ENCODE measurements around the gene MMP8.
"Not testable (repeated sequence)": the region's sequence is repeated elsewhere in the genome, so short reads cannot be mapped to it uniquely, and the experiment has no call there.

The MMP8 gene

DNA sequence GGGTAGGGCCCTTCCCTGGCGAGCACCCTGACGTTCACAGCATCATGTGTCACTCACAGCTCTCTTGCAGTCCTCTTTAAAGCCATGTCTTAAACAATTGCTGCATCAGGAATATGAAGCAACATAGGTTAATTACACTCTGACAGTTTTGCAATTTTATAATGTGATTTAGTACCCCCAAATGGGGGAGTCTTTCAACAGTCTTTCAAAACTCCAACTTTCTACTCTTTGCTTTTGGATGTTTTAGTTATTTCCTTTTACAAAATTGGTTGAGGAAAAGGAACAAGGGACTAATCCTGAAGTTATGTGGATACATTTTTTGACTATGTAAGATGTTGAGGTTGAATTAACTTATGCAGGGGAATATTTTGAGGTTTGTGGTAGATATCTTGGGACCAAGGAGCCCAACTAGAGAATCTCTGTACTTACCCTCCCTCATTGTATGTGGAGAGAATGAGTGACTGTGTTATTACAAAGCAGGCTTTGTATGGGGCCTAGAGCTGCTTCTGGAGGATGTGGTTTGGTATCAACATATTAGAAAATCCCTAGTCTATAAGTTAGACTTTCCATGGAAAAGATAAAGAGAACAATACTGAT is at the start of gene MMP8:
MMP8 (minus strand) TSS at position 51 of the 597 bp plus-strand sequence. CDS start 99 bp downstream, outside the sequence.
- no peak for DNase-seq (ENCODE audit: low read depth in 1 of 2, low spot score in 1 of 2)

GRCh38 chr11:102773386-102773785 is 48.6 kb upstream of the MMP8 start:
- DNase-seq (ENCODE audit: low read depth in 1 of 2, low spot score in 1 of 2): no peak

DNA sequence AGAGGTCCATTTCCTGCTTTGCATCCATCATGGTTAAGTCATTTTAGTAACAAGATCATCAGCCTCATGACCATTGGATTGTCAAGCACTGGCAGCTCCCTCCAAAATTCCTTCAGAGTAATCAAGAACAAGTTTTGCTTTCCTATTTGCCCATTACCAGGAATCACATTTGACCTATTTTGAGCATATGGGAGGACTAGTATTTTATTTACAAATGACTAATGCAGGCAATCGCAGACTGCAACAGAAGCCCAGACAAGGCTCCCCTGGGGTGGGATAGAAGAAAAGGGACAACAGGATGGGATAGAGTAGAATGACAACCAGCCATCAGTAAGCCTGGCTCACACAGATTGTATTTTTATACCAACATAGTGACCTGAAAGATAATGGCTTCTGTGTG is 46.6 kb upstream of the MMP8 start:
- no peak for DNase-seq (ENCODE audit: low read depth in 1 of 2, low spot score in 1 of 2)

- DNase-seq (ENCODE audit: low read depth in 1 of 2, low spot score in 1 of 2): no peak
These were observed 45.4 kb upstream of the MMP8 start for GRCh38 chr11:102770191-102770590.

DNA sequence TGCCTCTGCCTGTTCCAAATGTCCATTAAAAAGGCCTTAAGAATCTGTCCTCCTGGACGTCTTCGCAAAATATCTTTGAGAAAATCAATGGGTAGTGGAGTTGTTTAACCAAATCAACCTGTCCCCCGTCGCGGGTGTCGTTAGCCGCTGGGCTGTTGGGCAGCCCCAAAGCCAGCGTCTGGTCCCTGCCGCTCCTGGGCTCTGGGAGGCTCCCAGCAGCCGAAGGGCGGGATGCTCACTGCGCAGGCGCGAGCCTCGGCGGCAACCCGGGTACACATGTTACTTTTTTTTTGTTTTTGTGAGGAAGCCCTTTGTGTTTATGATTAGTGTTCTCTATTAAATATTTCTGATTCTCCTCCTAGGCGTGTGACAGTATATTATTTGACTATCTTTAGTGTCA is 43.0 kb upstream of the MMP8 start:
- DNase-seq (ENCODE audit: low read depth in 1 of 2, low spot score in 1 of 2): no peak

- no peak for DNase-seq (ENCODE audit: low read depth in 1 of 2, low spot score in 1 of 2)
These were observed 38.7 kb upstream of the MMP8 start for GRCh38 chr11:102763440-102763839.

- DNase-seq (ENCODE audit: low read depth in 1 of 2, low spot score in 1 of 2): no peak
These were observed 37.6 kb upstream of the MMP8 start for GRCh38 chr11:102762361-102762767.

- no peak for DNase-seq (ENCODE audit: low read depth in 1 of 2, low spot score in 1 of 2)
These were observed 37.0 kb upstream of the MMP8 start for GRCh38 chr11:102761646-102762238.

- no peak for DNase-seq (ENCODE audit: low read depth in 1 of 2, low spot score in 1 of 2)
These were observed 35.7 kb upstream of the MMP8 start for GRCh38 chr11:102760344-102761035.

DNA sequence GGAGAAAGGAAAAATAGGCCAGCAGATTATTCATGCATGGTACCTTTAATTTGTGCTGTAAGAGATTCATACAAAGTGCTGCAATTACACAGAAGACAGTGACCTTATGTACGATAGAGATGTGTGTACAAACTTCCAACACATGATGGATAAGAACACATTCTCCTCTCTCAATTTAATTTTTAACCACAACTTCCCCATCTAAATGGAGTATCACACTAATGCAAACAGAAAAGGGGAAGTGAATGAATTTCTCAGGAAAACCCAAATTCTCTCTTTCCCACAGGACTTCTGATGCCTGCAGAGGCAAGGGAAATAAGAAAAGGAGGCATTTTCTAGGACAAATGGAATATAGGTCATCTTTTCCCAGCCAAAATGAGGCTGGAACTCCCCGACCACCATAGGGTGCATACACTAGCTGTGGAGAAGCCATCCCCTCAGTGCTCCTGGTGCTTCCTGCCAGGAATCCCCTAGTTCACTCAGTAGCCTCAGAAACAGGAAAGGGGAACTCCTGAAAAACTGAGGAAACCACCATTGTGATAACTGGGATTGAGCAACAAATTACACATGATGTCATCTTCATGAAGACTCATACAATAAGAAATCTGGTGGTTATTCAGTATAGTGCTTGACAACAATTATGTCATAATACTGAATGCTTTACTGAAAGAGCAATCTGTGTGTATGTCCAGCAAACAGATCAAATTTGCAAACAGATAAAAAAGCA is 33.2 kb upstream of the MMP8 start:
- no peak for DNase-seq (ENCODE audit: low read depth in 1 of 2, low spot score in 1 of 2)

DNA sequence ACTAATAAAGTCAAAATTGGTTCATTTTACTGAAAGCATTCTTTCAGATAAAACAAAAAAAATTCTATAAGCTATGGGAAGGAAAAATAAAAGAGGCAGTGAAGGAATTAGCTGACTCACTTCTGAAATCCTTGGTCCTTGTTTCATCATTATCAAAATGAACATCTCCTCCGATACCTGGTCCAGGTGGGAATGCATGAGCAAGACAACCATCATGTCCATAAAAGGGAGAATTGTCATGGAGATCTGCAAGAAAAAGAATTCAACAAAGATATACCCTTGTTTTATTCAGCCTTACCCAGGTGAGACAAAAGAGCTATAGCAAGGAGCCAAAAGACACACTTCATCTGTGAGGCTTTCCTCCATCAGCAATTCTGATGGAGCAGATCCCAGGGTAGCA is 28.5 kb upstream of the MMP8 start:
- no peak for DNase-seq (ENCODE audit: low read depth in 1 of 2, low spot score in 1 of 2)

DNA sequence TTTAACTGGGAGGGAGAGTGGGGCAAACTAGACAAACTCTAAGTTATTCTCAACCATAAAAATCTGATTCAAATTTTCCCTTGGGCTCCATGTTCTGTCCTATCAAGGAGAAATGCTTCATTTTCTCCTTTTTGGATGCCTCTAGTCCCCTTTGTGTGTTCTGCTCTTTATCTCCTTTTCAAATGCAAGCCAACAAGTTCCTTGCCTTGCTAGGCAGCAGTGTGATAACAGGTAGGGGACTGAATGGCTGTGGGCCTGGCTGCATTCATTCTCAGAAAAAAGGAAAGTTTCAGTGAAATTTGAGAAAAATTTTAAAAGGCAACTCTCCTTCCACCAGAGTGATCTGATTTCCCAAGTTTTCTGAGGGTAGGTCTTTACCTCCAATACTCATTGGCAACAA is 26.9 kb upstream of the MMP8 start:
- DNase-seq (ENCODE audit: low read depth in 1 of 2, low spot score in 1 of 2): no peak

- DNase-seq (ENCODE audit: low read depth in 1 of 2, low spot score in 1 of 2): no peak
These were observed 24.5 kb upstream of the MMP8 start for GRCh38 chr11:102749101-102749722.

DNA sequence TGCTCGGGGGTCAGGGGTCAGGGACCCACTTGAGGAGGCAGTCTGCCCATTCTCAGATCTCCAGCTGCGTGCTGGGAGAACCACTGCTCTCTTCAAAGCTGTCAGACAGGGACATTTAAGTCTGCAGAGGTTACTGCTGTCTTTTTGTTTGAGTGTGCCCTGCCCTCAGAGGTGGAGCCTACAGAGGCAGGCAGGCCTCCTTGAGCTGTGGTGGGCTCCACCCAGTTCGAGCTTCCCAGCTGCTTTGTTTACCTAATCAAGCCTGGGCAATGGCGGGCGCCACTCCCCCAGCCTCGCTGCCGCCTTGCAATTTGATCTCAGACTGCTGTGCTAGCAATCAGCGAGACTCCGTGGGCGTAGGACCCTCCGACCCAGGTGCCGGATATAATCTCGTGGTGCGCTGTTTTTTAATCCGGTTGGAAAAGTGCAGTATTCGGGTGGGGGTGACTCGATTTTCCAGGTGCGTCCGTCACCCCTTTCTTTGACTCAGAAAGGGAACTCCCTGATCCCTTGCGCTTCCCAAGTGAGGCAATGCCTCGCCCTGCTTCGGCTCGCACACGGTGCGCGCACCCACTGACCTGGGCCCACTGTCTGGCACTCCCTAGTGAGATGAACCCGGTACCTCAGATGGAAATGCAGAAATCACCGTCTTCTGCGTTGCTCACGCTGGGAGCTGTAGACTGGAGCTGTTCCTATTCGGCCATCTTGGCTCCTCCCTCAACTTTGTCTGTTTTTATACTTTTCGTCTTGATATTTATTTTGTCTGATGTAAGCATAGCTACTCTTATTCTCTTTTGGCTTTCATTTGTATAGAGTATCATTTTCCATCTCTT is 22.2 kb upstream of the MMP8 start:
- not testable (repeated sequence) for DNase-seq (ENCODE audit: low read depth in 1 of 2, low spot score in 1 of 2)

DNA sequence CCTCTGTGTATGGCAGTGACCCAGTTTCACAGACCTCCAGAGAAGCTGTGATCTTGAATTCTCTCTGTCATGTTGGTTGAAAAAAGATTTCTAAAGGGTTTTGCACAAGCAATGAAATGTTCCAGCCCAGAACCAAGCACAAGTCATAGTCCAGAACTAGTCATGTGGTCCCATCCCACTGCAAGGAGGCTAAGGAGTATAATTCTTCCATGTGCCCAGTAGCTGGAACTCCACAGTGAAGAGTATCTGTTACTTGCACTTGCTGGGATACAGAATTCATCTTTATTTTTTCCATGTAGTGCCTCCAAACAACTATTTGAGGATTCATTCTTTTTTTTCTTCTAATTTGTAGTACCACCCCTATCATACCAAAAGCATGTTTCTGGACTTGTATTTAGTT is 9.9 kb upstream of the MMP8 start:
- DNase-seq (ENCODE audit: low read depth in 1 of 2, low spot score in 1 of 2): no peak

- DNase-seq (ENCODE audit: low read depth in 1 of 2, low spot score in 1 of 2): no peak
These were observed 8.6 kb upstream of the MMP8 start for GRCh38 chr11:102733232-102733875.

DNA sequence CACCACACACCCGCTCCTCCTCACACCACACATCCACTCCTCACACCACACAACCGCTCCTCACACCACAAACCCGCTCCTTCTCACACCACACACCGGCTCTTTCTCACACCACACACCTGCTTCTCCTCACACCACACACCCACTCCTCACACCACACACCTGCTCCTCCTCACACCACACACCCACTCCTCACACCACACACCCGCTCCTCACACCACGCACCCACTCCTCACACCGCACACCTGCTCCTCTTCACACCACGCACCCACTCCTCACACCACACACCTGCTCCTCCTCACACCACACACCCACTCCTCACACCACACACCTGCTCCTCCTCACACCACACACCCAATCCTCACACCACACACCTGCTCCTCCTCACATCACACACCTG is 6.2 kb upstream of the MMP8 start:
- not testable (repeated sequence) for DNase-seq (ENCODE audit: low read depth in 1 of 2, low spot score in 1 of 2)

DNA sequence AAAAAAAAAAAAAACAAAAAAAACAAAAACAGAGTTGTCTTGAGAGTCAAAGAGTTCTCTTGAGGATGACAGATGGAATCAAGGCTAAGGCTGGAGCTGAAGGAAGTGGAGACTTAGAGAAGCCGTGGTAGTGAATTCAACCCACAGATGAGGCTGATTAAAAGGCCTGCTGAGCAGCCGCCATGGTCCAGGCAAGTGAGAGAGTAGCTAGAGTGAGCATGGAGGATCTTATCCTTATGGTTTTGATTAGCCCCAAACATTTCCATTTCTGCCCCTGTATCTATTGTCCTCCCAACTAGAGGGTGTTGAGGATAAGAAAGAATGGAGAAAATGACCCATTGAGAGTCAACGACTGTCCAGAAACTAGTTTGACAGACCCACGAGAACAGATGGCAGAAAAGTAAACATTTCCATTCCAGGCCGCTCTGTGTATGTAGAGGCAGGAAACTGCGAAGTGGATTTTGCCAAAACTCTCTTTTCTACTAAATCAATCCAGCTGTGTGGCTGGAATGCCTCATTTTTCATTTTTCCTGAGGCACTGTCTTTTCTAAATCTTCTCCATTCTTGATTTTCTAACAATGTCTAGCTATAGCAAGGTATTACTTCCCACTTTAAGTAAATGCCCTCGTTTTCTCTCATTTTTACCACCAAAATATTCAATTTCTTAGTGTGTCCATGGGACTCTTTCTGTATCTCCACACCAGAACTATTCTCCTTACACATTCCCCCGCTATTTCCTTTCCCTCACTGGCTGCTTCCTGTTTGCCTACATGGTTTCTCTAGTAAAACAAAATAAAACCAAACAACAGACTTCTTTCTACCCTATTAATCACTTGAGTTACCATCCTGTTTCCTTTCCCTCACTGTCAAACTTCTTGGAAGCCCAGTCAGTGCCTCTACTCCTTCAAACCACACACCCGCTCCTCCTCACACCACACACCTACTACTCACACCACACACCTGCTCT is 5.4 kb upstream of the MMP8 start:
- no peak for DNase-seq (ENCODE audit: low read depth in 1 of 2, low spot score in 1 of 2)

GRCh38 chr11:102727890-102728289 is 3.1 kb upstream of the MMP8 start:
- no peak for DNase-seq (ENCODE audit: low read depth in 1 of 2, low spot score in 1 of 2)

Data from stimulated activated CD4-positive, alpha-beta T cell treated with anti-CD3 and anti-CD28 coated beads, Interleukin-15, amount 100 ng/mL, for 1 hour (primary cell).